Osteoblast (primary cell): ENCODE data around the gene KCND3. TPM values are rescaled to one million over a fixed set of nuclear protein-coding genes. Genes with fewer than 3 reads are reported as not detected.
A peak's percentile ranks its signal among the peaks of the same experiment; 100 is the strongest.

Experiments
- DNase-seq: peaks from one replicate; pipeline ENCODE4 v3.0.0; 2011; ENCODE audit warnings: low spot score, mixed read lengths; ENCODE audit not compliant: insufficient read length; ENCODE audit errors: missing footprints
- H2AFZ ChIP-seq: 2 replicates; pipeline ENCODE4 v1.6.0; 2011; ENCODE audit warnings: mild to moderate bottlenecking, low read length
- H3K27ac ChIP-seq: 2 replicates; pipeline ENCODE4 v1.5.1; 2011; ENCODE audit warnings: mild to moderate bottlenecking, low read depth, low read length, moderate library complexity
- H3K27me3 ChIP-seq: 2 replicates; pipeline ENCODE4 v1.6.0; 2012; ENCODE audit warnings: mild to moderate bottlenecking, control low read depth, inconsistent platforms, low read length, moderate library complexity; ENCODE audit not compliant: insufficient read depth
- H3K36me3 ChIP-seq: 2 replicates; pipeline ENCODE4 v1.5.1; 2011; ENCODE audit warnings: mild to moderate bottlenecking, low read length, control low read depth, moderate library complexity; ENCODE audit not compliant: insufficient read depth
- H3K4me1 ChIP-seq: 2 replicates; pipeline ENCODE4 v1.5.1; 2011; ENCODE audit warnings: mild to moderate bottlenecking, low read length, control low read depth, moderate library complexity; ENCODE audit not compliant: insufficient read depth
- H3K4me2 ChIP-seq: 2 replicates; pipeline ENCODE4 v1.6.0; 2011; ENCODE audit warnings: mild to moderate bottlenecking, low read length; ENCODE audit not compliant: insufficient read depth
- H3K4me3 ChIP-seq: fragments of 200-600 bp; sonication (generic); 3 replicates; pipeline ENCODE4 v1.5.1; 2012; ENCODE audit warnings: mild to moderate bottlenecking, low read length, inconsistent platforms; ENCODE audit not compliant: insufficient read depth
- H3K79me2 ChIP-seq: 2 replicates; pipeline ENCODE4 v1.6.0; 2012; ENCODE audit warnings: mild to moderate bottlenecking, low read length, control low read depth, inconsistent platforms; ENCODE audit not compliant: insufficient read depth
- H3K9me3 ChIP-seq: 2 replicates; pipeline ENCODE4 v1.5.1; 2011; ENCODE audit warnings: low read depth, low read length, control low read depth
- H4K20me1 ChIP-seq: 2 replicates; pipeline ENCODE4 v1.6.0; 2012; ENCODE audit warnings: mild to moderate bottlenecking, low read length, control low read depth; ENCODE audit not compliant: insufficient read depth
- CTCF ChIP-seq: IDR thresholded peaks from 2 replicates; pipeline ENCODE4 v1.5.1; 2011; ENCODE audit warnings: mild to moderate bottlenecking, low read depth, low read length, moderate library complexity; ENCODE audit errors: extremely low read depth
- total RNA-seq: library from RNA; depleted of rRNA; stranded (reverse); fragments of >200 nt; gene quantifications from 2 replicates; pipeline ENCODE4 v1.2.3, GENCODE V29; 2012

Gene KCND3
- total RNA-seq, 1 donor = 3.6 TPM

GRCh38 chr1:111789142-111789541 is 200.3 kb downstream of the KCND3 start:
- Histone ChIP-seq H3K9me3 (no peaks in the 10 kb centered on the region), H3K79me2 (no peaks in the 10 kb centered on the region), H3K36me3 (no peaks in the 10 kb centered on the region), H2AFZ (no peak overlapping the region), H3K4me3 (no peak overlapping the region), H3K27ac (no peak overlapping the region), H4K20me1 (no peaks in the 10 kb centered on the region), H3K27me3 (peaks cover 15% of the 10 kb centered on the region), H3K4me2 (peak overlapping the region; percentile 0), H3K4me1 (peaks cover 16% of the 10 kb centered on the region)
- DNase-seq = no peak
- no peak for TF ChIP-seq CTCF

GRCh38 chr1:111786669-111787207 is 202.7 kb downstream of the KCND3 start:
- Histone ChIP-seq H2AFZ (no peak overlapping the region), H3K4me3 (no peak overlapping the region), H3K4me2 (no peak overlapping the region), H3K27me3 (peaks cover 10% of the 10 kb centered on the region), H3K27ac (no peak overlapping the region), H3K9me3 (no peaks in the 10 kb centered on the region), H3K79me2 (no peaks in the 10 kb centered on the region), H4K20me1 (no peaks in the 10 kb centered on the region), H3K36me3 (no peaks in the 10 kb centered on the region), H3K4me1 (peaks cover 16% of the 10 kb centered on the region)
- TF ChIP-seq CTCF = no peak
- DNase-seq = no peak

- TF ChIP-seq CTCF = no peak
- H3K9me3 ChIP-seq = no peaks in the 10 kb centered on the region
- H3K4me2 ChIP-seq = no peak overlapping the region
- no peak overlapping the region for H2AFZ ChIP-seq
- DNase-seq = no peak
- no peak overlapping the region for H3K27ac ChIP-seq
- H3K36me3 ChIP-seq = no peaks in the 10 kb centered on the region
- H3K4me3 ChIP-seq = no peak overlapping the region
- H3K79me2 ChIP-seq = no peaks in the 10 kb centered on the region
- peaks cover 11% of the 10 kb centered on the region for H3K4me1 ChIP-seq
- H4K20me1 ChIP-seq = no peaks in the 10 kb centered on the region
- peaks cover 6% of the 10 kb centered on the region for H3K27me3 ChIP-seq
These were observed 205.1 kb downstream of the KCND3 start for GRCh38 chr1:111784273-111784901.

GRCh38 chr1:111779546-111779945 is 209.9 kb downstream of the KCND3 start:
- Histone ChIP-seq H3K79me2 (no peaks in the 10 kb centered on the region), H3K27me3 (no peaks in the 10 kb centered on the region), H3K4me1 (peaks cover 10% of the 10 kb centered on the region), H3K4me2 (no peak overlapping the region), H3K36me3 (no peaks in the 10 kb centered on the region), H3K4me3 (no peak overlapping the region), H3K9me3 (no peaks in the 10 kb centered on the region), H4K20me1 (no peaks in the 10 kb centered on the region), H3K27ac (no peak overlapping the region), H2AFZ (no peak overlapping the region)
- TF ChIP-seq CTCF = no peak
- no peak for DNase-seq
